ENCODE data around the gene TPRKB.
"Not testable (repeated sequence)": the region's sequence is repeated elsewhere in the genome, so short reads cannot be mapped to it uniquely, and the experiment has no call there.

The TPRKB gene

DNA sequence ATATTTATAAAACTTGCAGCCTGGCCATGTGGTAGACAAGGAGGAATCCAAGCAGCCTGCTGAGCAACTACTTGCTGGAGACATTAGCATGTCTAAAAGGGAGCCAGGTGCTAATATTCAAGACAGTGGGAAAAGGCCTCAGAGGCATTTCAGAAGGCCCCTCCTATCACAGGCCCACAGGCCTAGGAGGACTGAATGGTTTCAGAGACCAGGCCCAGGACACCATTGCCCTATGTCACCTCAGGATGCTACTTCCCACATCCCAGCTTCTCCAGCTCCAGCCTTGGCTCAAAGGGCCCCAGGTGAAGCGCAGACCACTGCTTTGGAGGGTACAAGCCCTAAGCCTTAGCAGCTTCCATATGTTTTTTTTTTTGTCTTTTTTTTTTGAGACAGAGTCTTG is 39.0 kb downstream of the TPRKB start:
- no peak for DNase-seq

- no peak for DNase-seq
Observed at GRCh38 chr2:73697606-73698005, 39.5 kb downstream of the TPRKB start.

- not testable (repeated sequence) for DNase-seq
Observed at GRCh38 chr2:73696985-73697384, 40.2 kb downstream of the TPRKB start.

- not testable (repeated sequence) for DNase-seq
Observed at GRCh38 chr2:73696521-73696920, 40.6 kb downstream of the TPRKB start.

DNA sequence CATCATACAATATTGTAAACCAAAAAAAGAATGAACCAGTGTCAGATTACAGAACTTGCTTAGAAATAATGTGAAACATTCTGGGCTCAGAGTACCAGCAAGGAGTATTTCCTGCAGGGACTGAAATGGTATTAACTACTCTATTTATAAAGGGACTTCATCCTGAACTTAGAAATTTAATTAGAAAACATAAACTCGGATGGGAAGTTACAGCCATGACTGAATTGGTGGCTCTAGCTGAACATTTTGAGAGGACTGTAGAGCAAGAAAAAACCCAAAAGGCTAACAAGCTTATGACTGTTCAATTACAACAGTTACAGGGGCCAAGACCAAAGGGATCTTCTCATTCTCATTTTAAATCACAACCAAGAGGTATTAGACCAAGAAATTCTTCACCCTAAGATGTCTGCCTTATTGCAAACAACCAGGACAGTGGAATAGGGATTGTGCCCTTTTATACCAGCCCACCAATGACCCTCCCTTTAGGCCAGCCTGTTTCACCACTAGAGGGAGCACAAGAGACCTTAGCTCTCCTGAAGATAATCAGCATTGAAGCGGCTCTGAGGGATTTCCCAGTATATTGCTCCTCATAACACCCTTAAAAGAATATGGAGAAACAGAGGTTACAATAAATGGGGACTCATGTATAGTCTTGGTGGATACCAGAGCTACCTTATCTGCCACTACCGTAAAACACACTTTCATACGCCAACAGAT is 46.6 kb downstream of the TPRKB start:
- DNase-seq, result not testable (repeated sequence)

- DNase-seq, result not testable (repeated sequence)
Observed at GRCh38 chr2:73688494-73688893, 48.7 kb downstream of the TPRKB start.

DNA sequence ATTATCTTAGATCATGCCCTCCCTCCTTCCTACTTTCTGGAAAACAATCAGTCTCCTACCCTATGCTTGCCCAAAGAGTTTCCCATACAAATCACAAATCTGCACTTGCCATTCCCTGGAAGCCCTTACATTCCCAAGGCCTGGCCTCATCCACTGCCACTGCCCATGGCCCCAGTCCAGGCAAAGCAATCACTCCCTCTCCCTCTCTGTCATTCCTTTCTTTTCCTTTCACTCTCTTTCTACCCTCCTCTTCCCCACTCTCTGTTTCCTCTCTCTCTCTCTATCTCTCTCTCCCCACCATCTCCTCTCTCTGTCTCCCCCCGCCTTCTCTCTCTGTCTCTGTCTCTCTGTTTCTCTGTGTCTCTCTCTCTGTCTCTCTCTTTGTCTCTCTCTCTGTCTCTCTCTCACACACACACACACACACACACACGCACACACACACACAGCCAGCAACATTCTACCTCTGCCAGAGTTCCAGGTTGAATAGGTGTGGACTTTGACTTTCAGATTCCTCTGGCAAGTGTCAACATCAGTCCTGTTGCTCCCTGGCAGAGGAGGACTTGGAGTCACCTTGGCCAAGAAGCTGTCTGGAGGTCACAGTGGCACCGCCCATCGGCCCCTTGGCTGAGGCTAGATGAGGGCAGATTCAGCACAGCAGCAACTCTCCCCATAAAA is 51.2 kb downstream of the TPRKB start:
- no peak for DNase-seq

GRCh38 chr2:73684905-73685304 is 52.2 kb downstream of the TPRKB start:
- not testable (repeated sequence) for DNase-seq

GRCh38 chr2:73684325-73684724 is 52.8 kb downstream of the TPRKB start:
- not testable (repeated sequence) for DNase-seq

DNA sequence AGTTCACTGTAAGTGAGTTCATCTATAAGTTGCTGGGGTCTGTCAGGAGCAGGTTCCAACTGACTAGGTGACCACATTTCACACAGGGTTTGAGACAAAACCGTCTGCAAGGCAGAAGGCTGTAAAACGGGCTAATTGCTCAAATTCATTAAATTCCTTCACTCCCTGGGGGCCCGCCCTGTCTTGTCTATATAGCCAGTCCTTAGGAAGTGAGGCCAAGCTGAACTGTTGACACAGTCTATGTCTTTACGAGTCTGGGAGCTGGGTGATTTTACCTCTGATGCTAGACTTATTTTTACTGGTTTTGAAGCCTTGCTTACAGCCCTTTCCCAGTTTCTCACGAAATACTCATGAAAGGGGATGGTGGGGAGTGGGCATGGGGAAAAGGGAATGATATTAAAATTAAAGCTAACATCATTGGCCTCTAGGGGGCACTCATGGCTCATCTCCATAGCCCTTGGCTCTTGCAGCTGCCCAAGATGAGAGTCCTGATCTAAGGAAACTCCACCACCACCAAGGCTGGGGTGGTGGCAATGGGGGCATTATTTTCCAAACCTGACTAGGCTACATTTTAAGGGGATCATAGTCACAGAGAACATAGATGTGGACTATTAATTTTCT is 57.1 kb downstream of the TPRKB start:
- not testable (repeated sequence) for DNase-seq
